Erythroblast (primary cell): ENCODE data around the gene GAL3ST3.
"Not testable (repeated sequence)": the region's sequence is repeated elsewhere in the genome, so short reads cannot be mapped to it uniquely, and the experiment has no call there.

Source experiments
- DNase-seq, 2 experiments: peaks; one replicate each; lab custom pipeline; 2025; lab: John Stamatoyannopoulos, UW
- GATA1 ChIP-seq: IDR thresholded peaks from 2 replicates; pipeline ENCODE4 v1.6.1; 2011; ENCODE audit warnings: low read depth, mild to moderate bottlenecking, control low read depth, low read length, moderate library complexity
- POLR2A ChIP-seq: IDR thresholded peaks from 2 replicates; pipeline ENCODE4 v1.6.1; 2011; ENCODE audit warnings: mild to moderate bottlenecking, low read length

The GAL3ST3 gene, protein sequence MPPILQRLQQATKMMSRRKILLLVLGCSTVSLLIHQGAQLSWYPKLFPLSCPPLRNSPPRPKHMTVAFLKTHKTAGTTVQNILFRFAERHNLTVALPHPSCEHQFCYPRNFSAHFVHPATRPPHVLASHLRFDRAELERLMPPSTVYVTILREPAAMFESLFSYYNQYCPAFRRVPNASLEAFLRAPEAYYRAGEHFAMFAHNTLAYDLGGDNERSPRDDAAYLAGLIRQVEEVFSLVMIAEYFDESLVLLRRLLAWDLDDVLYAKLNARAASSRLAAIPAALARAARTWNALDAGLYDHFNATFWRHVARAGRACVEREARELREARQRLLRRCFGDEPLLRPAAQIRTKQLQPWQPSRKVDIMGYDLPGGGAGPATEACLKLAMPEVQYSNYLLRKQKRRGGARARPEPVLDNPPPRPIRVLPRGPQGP

DNA sequence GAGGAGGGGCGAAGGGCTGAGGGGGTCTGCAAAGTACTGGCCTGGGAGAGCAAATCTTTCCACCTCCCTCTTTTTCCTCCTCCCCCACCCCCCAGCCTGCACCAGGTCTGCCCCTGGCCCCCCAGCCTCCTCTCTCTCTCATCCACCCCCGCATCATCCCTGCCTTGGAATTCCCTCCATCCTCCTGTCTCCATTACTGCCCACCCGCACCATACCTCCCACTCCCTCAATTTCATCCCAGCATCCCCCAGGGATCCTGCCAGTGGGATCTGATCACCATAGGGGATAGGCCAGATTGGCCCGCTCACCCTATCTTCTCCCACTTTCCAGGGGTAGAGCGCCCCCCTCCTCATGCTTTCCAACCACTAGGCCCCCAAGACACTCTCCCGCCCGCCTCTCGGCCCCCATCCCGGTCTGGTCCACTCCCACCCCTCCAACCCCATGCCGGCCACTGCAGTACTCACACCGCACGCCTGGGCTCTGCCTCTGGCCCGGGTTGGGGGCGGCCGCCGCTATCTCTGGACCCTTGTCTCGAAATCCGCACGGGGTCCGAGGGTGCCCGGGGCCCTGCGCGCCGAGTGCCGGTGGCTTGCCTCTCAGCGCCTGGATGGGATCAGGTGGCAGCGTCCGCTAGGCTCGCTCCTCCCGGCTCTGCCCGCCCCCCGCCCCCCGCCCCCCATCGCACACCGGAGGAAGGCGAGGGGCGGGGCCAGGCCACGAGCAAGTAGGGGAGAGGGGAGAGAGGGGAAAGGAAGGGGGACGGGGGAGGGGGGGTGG, at the start of gene GAL3ST3:
TSS of gene GAL3ST3 (minus strand) at position 615 of the 777 bp plus-strand sequence. CDS start 3,746 bp downstream, outside the sequence.
- no peak for DNase-seq
- TF ChIP-seq POLR2A (no peak), GATA1 (no peak)

DNA sequence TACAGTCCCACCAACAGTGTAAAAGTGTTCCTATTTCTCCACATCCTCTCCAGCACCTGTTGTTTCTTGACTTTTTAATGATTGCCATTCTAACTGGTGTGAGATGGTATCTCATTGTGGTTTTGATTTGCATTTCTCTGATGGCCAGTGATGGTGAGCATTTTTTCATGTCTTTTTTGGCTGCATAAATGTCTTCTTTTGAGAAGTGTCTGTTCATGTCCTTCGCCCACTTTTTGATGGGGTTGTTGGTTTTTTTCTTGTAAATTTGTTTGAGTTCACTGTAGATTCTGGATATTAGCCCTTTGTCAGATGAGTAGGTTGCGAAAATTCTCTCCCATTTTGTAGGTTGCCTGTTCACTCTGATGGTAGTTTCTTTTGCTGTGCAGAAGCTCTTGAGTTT, 43.2 kb upstream of the GAL3ST3 start:
- not testable (repeated sequence) for DNase-seq

DNA sequence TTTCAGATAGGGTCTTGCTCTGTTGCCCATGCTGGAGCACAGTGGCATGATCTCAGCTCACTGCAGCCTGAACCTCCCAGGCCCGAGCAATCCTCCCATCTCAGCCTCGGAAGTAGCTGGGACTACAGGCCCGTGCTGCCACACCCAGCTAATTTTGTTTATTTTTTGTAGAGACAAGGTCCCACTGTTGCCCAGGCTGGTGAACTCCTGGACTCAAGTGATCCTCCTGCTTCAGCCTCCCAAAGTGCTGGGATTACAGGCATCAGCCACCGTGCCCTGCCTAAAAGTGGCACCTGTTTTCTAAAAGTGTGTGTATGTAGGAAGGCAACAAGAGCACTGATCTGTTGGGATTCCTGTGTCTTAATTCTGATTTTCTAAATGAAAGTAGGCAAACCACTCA, 41.3 kb upstream of the GAL3ST3 start:
- no peak for TF ChIP-seq POLR2A
- no peak for TF ChIP-seq GATA1

DNA sequence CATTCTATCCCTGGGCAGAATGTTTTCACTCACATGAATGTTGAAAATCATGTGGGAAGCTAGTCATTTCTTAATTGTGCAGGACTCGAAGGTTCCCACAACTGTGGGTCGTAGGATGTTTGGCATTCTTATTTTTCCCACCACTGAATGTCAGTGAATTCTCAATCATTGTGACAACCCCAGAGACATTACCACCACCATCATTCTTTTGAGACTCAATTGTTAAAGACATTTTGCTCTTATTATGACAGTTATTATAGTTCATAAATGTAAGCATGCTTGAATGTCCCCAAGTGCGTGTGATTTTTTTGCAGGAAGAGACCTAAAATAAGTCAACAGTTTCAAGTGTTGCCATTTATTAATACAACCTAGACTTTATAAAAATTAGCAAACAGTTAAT, 40.1 kb upstream of the GAL3ST3 start:
- no peak for TF ChIP-seq POLR2A
- no peak for TF ChIP-seq GATA1
- DNase-seq = no peak

More for the DNA sequence above, 41.3 kb upstream of the GAL3ST3 start:
- DNase-seq = no peak

DNA sequence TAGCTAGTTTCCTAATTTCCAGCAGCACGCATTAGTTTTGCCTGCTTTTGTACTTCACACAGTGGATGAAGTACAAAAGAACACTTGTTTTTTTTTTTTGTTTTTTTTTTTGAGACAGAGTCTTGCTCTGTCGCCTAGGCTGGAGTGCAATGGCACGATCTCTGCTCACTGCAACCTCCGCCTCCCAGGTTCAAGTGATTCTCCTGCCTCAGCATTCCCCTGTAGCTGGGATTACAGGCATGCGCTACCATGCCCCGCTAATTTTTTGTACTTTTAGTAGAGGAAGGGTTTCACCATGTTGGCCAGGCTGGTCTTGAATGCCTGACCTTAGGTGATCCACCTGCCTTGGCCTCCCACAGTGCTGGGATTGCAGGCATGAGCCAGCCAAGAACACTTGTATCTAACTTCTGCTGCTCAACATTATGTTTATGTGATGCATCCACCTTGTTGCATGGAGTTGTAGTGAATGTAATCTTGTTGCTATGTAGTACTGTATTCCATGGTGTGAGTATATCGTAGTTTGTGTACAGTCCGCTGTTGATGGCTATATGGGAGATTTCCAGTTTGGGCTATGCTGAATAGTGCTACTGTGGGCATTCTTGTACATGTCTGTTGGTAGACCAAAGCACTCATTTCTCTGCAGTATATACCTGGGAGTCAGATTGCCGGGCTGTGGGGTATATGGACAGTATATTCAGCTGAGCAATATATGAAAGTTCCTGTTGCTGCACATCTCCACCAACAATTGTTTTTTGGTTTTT, 38.4 kb upstream of the GAL3ST3 start:
- no peak for DNase-seq
- no peak for TF ChIP-seq POLR2A
- TF ChIP-seq GATA1 = no peak

DNA sequence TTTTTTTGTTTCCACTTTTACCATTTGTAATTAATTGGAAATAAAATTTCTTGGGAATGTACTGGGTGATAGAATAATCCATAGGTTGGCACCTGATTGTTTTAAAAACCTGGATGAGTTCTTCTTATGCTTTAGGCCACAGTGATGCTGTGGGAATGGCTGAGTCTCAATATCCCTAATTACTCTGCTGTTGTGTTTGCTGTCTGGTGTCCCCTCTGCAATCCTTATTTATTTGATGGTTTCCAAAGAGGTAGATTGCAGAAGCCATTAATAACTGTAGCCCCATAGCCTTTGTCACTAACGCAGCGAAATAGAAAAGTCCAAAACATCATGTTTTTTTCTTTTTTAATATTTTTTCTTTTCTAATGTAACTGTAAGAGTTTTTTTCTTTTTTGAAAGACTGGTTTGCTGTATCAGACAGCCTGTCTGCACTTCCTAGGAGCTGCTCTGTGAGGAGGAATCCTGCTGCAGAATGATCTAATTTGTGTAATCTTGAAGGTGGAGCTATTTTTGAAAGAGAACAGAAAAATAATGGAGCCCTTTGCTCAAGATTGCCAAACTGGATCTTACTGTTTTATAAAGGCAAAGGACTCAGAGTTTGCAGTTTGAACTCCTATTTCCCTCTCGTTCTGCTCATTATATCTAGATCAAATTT, 36.0 kb upstream of the GAL3ST3 start:
- no peak for TF ChIP-seq GATA1
- no peak for TF ChIP-seq POLR2A
- no peak for DNase-seq

DNA sequence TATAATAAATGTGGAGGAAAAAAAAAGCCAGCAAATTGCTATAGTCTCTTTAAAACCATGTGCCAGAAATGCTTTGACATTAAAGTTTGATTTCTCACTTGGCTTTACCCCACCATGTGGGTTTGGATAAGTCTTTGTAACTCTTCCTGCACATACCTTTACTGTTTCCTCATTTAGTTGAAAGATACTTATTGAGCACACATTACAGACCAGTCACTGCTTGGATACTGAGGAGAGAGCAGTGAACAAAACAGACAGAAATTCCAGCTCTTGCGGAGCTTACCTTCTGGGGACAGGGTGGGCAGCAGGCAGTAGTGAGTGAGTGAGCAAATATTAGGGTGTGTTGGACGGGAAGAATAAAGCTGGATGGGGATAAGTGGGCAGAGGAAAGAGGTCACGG, 34.8 kb upstream of the GAL3ST3 start:
- TF ChIP-seq POLR2A = no peak
- no peak for TF ChIP-seq GATA1
- no peak for DNase-seq

DNA sequence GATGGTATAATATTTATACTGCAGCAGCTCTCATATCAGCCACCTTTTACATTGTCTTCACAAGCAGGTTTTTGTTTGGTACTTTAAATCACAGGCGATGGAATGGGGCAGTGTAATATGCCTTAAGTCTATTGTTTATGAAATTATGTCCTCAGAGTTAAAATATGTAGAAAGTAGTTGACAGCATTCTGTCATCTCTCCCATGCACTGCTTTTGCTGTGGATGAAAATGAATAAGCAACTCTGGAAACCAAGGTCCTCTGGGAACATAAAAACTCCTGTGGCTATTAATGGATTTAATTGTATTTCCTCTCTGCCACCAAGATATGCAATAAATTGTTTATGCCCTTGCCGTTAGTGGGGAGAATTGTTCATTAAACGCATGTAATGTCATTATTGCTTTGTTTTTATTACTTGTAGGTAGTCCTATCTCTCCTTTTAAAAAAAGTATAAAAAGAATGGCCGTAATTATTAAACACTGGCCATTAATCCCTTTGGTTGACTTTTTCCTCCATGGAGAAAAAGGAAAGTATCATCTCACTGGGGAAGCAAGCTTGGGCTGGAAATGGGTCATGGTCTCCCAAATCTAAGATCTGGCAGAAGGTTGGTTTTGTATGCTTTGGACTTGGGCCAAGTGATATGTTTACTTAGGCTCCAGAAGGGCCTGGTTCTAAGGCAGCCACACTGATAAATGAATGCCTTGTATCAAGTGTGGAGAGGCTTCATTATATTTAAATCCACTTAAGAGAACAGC, 34.2 kb upstream of the GAL3ST3 start:
- no peak for TF ChIP-seq GATA1
- TF ChIP-seq POLR2A = no peak
- peak; percentile 49 to 61 for DNase-seq

DNA sequence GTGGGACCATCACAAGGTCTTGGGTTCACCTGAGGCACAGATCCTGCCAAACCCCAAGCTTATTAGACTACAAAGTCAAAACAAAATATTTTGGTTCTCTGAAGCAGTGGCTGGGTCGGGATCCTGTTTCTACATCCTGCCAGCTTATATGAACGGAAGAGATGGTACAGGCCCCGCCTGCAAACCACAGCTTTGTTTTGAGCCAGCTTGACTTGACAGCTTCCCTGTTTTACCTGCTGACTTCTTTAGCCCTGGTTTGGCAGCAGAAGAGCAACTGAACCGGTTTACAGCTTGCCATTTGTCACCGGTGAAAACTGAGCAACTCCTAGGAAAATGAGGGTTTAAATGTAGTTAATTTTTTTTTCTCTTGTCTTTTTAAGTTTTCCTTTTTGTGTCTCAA, 32.5 kb upstream of the GAL3ST3 start:
- DNase-seq = peak; percentile 17 to 30
- no peak for TF ChIP-seq GATA1
- peak; percentile 34 for TF ChIP-seq POLR2A

DNA sequence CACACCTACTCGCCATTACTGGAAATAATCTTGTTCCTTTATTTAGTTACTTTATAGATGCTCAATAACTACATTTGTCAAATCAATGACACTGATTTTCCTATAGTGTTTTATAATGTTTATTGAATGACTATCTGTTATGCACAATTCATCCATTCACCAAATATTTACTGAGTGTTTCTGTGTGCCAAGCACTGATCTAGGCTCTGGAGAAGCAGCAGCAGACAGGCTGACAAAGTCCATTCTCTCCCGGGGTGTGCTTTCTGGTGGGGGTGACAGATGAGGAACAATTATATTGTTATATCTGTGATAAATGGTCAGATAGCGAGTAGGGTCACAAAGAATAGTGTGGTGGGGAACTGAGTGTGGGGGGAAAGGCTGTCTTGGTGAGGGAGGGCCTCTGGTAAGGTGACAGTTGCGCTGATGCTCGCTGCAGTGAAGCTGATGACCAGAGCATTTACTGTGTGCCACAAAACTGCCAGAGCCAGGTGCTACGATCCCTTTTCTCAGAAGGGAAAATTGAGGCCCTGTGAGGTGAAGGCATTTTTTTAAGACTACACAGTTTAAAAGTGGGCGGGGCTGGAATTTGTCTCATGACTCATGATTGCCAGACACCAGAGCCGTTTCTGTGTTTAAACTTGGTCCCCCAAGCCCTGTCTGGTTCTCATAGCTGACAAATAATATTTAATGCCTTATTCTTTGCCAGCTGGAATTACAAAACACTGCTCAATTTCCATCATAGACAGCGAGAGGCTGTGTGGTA, 31.3 kb upstream of the GAL3ST3 start:
- peak; percentile 61 to 76 for DNase-seq
- TF ChIP-seq GATA1 (no peak), POLR2A (no peak)

DNA sequence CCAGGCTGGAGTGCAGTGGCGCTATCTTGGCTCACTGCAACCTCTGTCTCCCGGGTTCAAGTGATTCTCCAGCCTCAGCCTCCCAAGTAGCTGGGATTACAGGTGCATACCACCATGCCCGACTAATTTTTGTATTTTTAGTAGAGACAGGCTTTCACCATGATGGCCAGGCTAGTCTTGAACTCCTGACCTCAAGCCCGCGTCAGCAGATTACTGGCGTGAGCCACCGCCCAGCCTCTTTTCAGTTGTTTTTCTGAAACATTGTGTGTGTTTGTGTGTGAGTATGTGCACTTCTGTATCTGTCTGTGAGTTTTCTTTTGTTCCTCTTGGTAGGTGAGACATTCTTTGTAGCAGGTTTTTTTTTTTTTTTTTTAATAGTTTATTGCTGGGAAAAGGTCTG, 30.0 kb upstream of the GAL3ST3 start:
- DNase-seq = not testable (repeated sequence)

DNA sequence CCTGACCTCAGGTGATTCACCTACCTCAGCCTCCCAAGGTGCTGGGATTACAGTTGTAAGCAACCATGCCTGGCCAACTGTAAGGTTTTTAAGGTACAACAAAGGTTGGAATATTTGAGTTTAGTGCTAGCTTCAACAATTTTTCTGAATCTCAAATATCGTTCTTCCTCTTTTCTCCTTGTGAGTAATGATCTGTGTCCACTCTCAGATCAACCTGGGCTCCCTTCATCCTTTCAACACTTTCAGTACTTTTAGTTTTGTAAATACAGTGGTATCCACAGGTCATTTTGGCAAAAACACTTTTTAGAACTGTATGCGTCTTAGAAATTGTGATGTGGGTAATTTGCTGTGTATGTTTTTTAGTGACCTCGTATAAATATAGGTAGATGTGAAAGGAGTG, 29.0 kb upstream of the GAL3ST3 start:
- DNase-seq = no peak
- TF ChIP-seq GATA1 (no peak), POLR2A (no peak)
